HepG2 (cell line): ENCODE data around the gene GCNT2. TPM values are rescaled to one million over a fixed set of nuclear protein-coding genes. Genes with fewer than 3 reads are reported as not detected.
A peak's percentile ranks its signal among the peaks of the same experiment; 100 is the strongest.

Experiments used
- ELF3 ChIP-seq: IDR thresholded peaks from 2 replicates; pipeline ENCODE4 v1.6.1; 2016; ENCODE audit warnings: missing genetic modification reagents, missing compliant biosample characterization
- MBNL3 ChIP-seq: fragments of 250-450 bp; sonication (Bioruptor Pico); conservative IDR thresholded peaks from 2 replicates; pipeline ENCODE4 v1.8.0; 2022; ENCODE audit warnings: mild to moderate bottlenecking, inconsistent platforms
- NCOA2 ChIP-seq: sonication (generic); formaldehyde crosslinking; IDR thresholded peaks from 2 replicates; pipeline ENCODE4 v1.8.0; 2022; ENCODE audit warnings: inconsistent platforms
- NFRKB ChIP-seq: fragments of 450-650 bp; IDR thresholded peaks from 2 replicates; pipeline ENCODE4 v1.6.1; 2017
- SP5 ChIP-seq: IDR thresholded peaks from 2 replicates; pipeline ENCODE4 v1.6.1; 2016; ENCODE audit warnings: low read depth, borderline replicate concordance
- SUZ12 ChIP-seq: fragments of 150-350 bp; IDR thresholded peaks from 2 replicates; pipeline ENCODE4 v1.6.1; 2014; ENCODE audit warnings: low read depth, low read length
- ZNF362 ChIP-seq: sonication (generic); formaldehyde crosslinking; IDR thresholded peaks from 2 replicates; pipeline ENCODE4 v1.4.0; 2020; ENCODE audit warnings: missing genetic modification reagents, mild to moderate bottlenecking, borderline replicate concordance
- polyA plus RNA-seq, 8 experiments: library from polyadenylated mRNA; depleted of rRNA in 3 of 8; stranded (reverse) in 7 of 8; unstranded in 1 of 8; fragments of >200 nt; fragmentation: Illumina TruSeq in 4 of 8; extraction: Trizol in 4 of 8; gene quantifications; 2 replicates each; pipeline versions ENCODE4 v1.2.1 to v1.2.3, GENCODE V29; 2011 to 2016; ENCODE audit warnings: low read depth in 4 of 8, missing spikeins in 1 of 8, mixed read lengths in 1 of 8; ENCODE audit not compliant: insufficient read depth in 1 of 8
- total RNA-seq, 5 experiments: library from RNA; depleted of rRNA; stranded (reverse); fragments of >200 nt; fragmentation: Illumina TruSeq; extraction: Trizol; gene quantifications; 2 replicates each; pipeline ENCODE4 v1.2.3, GENCODE V29; 2016; ENCODE audit warnings: low read depth in 1 of 5
- TF ChIP-seq, protein P1 (sequence below): sonication (generic); formaldehyde crosslinking; conservative IDR thresholded peaks from 2 replicates; pipeline ENCODE4 v1.8.0; 2022; ENCODE audit warnings: low read depth, missing genetic modification reagents
- TF ChIP-seq, protein P2 (sequence below), 2 experiments: sonication (generic) in 1 of 2; formaldehyde crosslinking in 1 of 2; IDR thresholded peaks; 2 replicates each; pipeline versions ENCODE4 v1.4.0 to v1.6.1; 2016 to 2020; ENCODE audit warnings: borderline replicate concordance in 1 of 2, low read depth in 1 of 2, mild to moderate bottlenecking in 1 of 2, missing genetic modification reagents in 1 of 2
- TF ChIP-seq, protein P3 (sequence below): sonication (generic); formaldehyde crosslinking; IDR thresholded peaks from 2 replicates; pipeline ENCODE4 v1.9.0; 2021; ENCODE audit warnings: mild to moderate bottlenecking, missing genetic modification reagents

GCNT2 gene
- total and polyA plus RNA-seq, 2 of the 13 experiments (the other 11 are each of a cell fraction or from before 2014, with no cell fraction given) = 11.8 to 31.9 TPM

GRCh38 chr6:10567256-10568026 lies 46.3 kb downstream of the GCNT2 start (continued):
- peak; percentile 62 for TF ChIP-seq ZNF362
- TF ChIP-seq, protein P1, sequence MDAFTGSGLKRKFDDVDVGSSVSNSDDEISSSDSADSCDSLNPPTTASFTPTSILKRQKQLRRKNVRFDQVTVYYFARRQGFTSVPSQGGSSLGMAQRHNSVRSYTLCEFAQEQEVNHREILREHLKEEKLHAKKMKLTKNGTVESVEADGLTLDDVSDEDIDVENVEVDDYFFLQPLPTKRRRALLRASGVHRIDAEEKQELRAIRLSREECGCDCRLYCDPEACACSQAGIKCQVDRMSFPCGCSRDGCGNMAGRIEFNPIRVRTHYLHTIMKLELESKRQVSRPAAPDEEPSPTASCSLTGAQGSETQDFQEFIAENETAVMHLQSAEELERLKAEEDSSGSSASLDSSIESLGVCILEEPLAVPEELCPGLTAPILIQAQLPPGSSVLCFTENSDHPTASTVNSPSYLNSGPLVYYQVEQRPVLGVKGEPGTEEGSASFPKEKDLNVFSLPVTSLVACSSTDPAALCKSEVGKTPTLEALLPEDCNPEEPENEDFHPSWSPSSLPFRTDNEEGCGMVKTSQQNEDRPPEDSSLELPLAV (CRISPR knock-in tag) = no peak
- TF ChIP-seq, protein P2, sequence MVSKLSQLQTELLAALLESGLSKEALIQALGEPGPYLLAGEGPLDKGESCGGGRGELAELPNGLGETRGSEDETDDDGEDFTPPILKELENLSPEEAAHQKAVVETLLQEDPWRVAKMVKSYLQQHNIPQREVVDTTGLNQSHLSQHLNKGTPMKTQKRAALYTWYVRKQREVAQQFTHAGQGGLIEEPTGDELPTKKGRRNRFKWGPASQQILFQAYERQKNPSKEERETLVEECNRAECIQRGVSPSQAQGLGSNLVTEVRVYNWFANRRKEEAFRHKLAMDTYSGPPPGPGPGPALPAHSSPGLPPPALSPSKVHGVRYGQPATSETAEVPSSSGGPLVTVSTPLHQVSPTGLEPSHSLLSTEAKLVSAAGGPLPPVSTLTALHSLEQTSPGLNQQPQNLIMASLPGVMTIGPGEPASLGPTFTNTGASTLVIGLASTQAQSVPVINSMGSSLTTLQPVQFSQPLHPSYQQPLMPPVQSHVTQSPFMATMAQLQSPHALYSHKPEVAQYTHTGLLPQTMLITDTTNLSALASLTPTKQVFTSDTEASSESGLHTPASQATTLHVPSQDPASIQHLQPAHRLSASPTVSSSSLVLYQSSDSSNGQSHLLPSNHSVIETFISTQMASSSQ (IDR thresholded peaks at IDR 0.05; ENCODE audit: low read depth) = peak; percentile 58; the same call in 1 of the 2 replicates
- TF ChIP-seq, protein P2 (CRISPR knock-in tag; IDR thresholded peaks at IDR 0.05; ENCODE audit: borderline replicate concordance) = peak; percentile 59; the same call in 1 of the 2 replicates
- no peak for TF ChIP-seq ELF3
- TF ChIP-seq SP5 (CRISPR knock-in tag) = no peak
- no peak for TF ChIP-seq NFRKB
- no peak for TF ChIP-seq SUZ12
- TF ChIP-seq NCOA2 (CRISPR knock-in tag) = peak; percentile 66; the same call in 1 of the 2 replicates
- no peak for TF ChIP-seq MBNL3
- TF ChIP-seq, protein P3, sequence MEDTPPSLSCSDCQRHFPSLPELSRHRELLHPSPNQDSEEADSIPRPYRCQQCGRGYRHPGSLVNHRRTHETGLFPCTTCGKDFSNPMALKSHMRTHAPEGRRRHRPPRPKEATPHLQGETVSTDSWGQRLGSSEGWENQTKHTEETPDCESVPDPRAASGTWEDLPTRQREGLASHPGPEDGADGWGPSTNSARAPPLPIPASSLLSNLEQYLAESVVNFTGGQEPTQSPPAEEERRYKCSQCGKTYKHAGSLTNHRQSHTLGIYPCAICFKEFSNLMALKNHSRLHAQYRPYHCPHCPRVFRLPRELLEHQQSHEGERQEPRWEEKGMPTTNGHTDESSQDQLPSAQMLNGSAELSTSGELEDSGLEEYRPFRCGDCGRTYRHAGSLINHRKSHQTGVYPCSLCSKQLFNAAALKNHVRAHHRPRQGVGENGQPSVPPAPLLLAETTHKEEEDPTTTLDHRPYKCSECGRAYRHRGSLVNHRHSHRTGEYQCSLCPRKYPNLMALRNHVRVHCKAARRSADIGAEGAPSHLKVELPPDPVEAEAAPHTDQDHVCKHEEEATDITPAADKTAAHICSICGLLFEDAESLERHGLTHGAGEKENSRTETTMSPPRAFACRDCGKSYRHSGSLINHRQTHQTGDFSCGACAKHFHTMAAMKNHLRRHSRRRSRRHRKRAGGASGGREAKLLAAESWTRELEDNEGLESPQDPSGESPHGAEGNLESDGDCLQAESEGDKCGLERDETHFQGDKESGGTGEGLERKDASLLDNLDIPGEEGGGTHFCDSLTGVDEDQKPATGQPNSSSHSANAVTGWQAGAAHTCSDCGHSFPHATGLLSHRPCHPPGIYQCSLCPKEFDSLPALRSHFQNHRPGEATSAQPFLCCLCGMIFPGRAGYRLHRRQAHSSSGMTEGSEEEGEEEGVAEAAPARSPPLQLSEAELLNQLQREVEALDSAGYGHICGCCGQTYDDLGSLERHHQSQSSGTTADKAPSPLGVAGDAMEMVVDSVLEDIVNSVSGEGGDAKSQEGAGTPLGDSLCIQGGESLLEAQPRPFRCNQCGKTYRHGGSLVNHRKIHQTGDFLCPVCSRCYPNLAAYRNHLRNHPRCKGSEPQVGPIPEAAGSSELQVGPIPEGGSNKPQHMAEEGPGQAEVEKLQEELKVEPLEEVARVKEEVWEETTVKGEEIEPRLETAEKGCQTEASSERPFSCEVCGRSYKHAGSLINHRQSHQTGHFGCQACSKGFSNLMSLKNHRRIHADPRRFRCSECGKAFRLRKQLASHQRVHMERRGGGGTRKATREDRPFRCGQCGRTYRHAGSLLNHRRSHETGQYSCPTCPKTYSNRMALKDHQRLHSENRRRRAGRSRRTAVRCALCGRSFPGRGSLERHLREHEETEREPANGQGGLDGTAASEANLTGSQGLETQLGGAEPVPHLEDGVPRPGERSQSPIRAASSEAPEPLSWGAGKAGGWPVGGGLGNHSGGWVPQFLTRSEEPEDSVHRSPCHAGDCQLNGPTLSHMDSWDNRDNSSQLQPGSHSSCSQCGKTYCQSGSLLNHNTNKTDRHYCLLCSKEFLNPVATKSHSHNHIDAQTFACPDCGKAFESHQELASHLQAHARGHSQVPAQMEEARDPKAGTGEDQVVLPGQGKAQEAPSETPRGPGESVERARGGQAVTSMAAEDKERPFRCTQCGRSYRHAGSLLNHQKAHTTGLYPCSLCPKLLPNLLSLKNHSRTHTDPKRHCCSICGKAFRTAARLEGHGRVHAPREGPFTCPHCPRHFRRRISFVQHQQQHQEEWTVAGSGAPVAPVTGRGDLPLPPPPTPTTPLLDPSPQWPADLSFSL = no peak
